B cell (primary cell): ENCODE measurements around the gene GLB1L2. TPM values are rescaled to one million over a fixed set of nuclear protein-coding genes. Genes with fewer than 3 reads are reported as not detected.

Experiments
- ATAC-seq: fragments of 200-7000 bp; cut with Tn5 transposase; one replicate; pipeline ENCODE4 v1.10.0; 2021; ENCODE audit warnings: low read depth, mild to moderate bottlenecking, moderate number of reproducible peaks, moderate library complexity
- CTCF ChIA-PET: fragments of 350-600 bp; sonication (Branson Sonifier 250); formaldehyde crosslinking; loops from one replicate; lab custom pipeline; 2021; ENCODE audit warnings: antibody characterized with exemption, inconsistent platforms; lab: Charles Lee
- POLR2A ChIA-PET: fragments of 350-600 bp; sonication (Branson Sonifier 250); formaldehyde crosslinking; loops from one replicate; lab custom pipeline; 2021; ENCODE audit warnings: antibody characterized with exemption; lab: Charles Lee
- DNase-seq: peaks from one replicate; pipeline ENCODE4 v3.0.0; 2013
- H2AFZ ChIP-seq: 2 replicates; pipeline ENCODE4 v1.6.1; 2012; ENCODE audit warnings: mild to moderate bottlenecking, low read depth, low read length; ENCODE audit not compliant: insufficient read depth, poor library complexity, severe bottlenecking
- H3K27ac ChIP-seq, 2 donors: 1 replicate in 1 of 2; 2 replicates in 1 of 2; pipeline ENCODE4 v1.5.1; 2012 to 2013; ENCODE audit warnings: low read length in 2 of 2, mild to moderate bottlenecking in 2 of 2, moderate library complexity in 1 of 2
- H3K27me3 ChIP-seq, 4 experiments: fragments of 200-600 bp in 1 of 4; sonication (generic) in 1 of 4; replicated peaks in 1 of 4; 1 replicate in 2 of 4; 2 replicates in 2 of 4; pipeline versions ENCODE4 v1.6.1 to v1.7.0; 2013 to 2016; ENCODE audit warnings: low read length in 3 of 4, mild to moderate bottlenecking in 2 of 4, mixed read lengths in 1 of 4, moderate library complexity in 1 of 4; ENCODE audit not compliant: insufficient read depth in 4 of 4, control insufficient read depth in 3 of 4; ENCODE audit errors: control extremely low read depth in 1 of 4
- H3K36me3 ChIP-seq, 2 experiments: replicated peaks in 1 of 2; 1 replicate in 1 of 2; 2 replicates in 1 of 2; pipeline versions ENCODE4 v1.6.1 to v1.7.1; 2013; ENCODE audit warnings: low read length in 1 of 2; ENCODE audit not compliant: insufficient read depth in 2 of 2, control insufficient read depth in 1 of 2; ENCODE audit errors: control extremely low read depth in 1 of 2, extremely low read depth in 1 of 2
- H3K4me1 ChIP-seq, 2 donors: fragments of 200-600 bp in 1 of 2; sonication (generic) in 1 of 2; 1 replicate in 1 of 2; 2 replicates in 1 of 2; pipeline versions ENCODE4 v1.5.1 to v1.6.1; 2013 to 2017; ENCODE audit warnings: low read length in 2 of 2; ENCODE audit not compliant: control insufficient read depth in 2 of 2, insufficient read depth in 2 of 2
- H3K4me2 ChIP-seq: replicated peaks from 2 replicates; pipeline ENCODE3; 2012; ENCODE audit warnings: mild to moderate bottlenecking, low read depth, low read length; ENCODE audit not compliant: poor library complexity, severe bottlenecking
- H3K4me3 ChIP-seq, 5 experiments: fragments of 200-600 bp in 1 of 5; sonication (generic) in 1 of 5; 1 replicate in 3 of 5; 2 replicates in 2 of 5; pipeline versions ENCODE4 v1.5.1 to v1.7.0; 2011 to 2016; ENCODE audit warnings: low read length in 4 of 5, mild to moderate bottlenecking in 4 of 5, low read depth in 2 of 5, control low read depth in 1 of 5, moderate library complexity in 1 of 5; ENCODE audit not compliant: insufficient read depth in 1 of 5; ENCODE audit errors: control extremely low read depth in 1 of 5, extremely low read depth in 1 of 5
- H3K79me2 ChIP-seq: fragments of 200-600 bp; sonication (generic); one replicate; pipeline ENCODE4 v1.6.0; 2016; ENCODE audit warnings: low read length; ENCODE audit not compliant: control insufficient read depth, insufficient read depth
- H3K9ac ChIP-seq: fragments of 200-600 bp; sonication (generic); 2 replicates; pipeline ENCODE4 v1.6.1; 2017; ENCODE audit warnings: mild to moderate bottlenecking, low read length, moderate library complexity
- H3K9me3 ChIP-seq, 3 donors: one replicate each; pipeline versions ENCODE4 v1.6.1 to v1.7.1; 2013; ENCODE audit warnings: low read length in 2 of 3; ENCODE audit not compliant: control insufficient read depth in 2 of 3, insufficient read depth in 1 of 3; ENCODE audit errors: control extremely low read depth in 1 of 3
- H4K20me1 ChIP-seq: 2 replicates; pipeline ENCODE4 v1.6.0; 2012; ENCODE audit warnings: mild to moderate bottlenecking, low read length; ENCODE audit not compliant: insufficient read depth, control insufficient read depth, poor library complexity, severe bottlenecking
- H3K27ac Mint-ChIP-seq: one replicate; pipeline ENCODE4 v1.8.0; 2021; ENCODE audit warnings: mixed read lengths
- H3K27me3 Mint-ChIP-seq: one replicate; pipeline ENCODE4 v1.8.0; 2021; ENCODE audit warnings: mixed read lengths
- H3K4me1 Mint-ChIP-seq: one replicate; pipeline ENCODE4 v1.8.0; 2021; ENCODE audit warnings: mixed read lengths
- H3K4me3 Mint-ChIP-seq: one replicate; pipeline ENCODE4 v1.8.0; 2021; ENCODE audit warnings: mixed read lengths
- H3K9me3 Mint-ChIP-seq: one replicate; pipeline ENCODE4 v1.8.0; 2022; ENCODE audit warnings: mixed read lengths; ENCODE audit not compliant: insufficient read depth
- EZH2 ChIP-seq: IDR thresholded peaks from 2 replicates; pipeline ENCODE4 v1.6.1; 2012; ENCODE audit warnings: borderline replicate concordance, low read depth, mild to moderate bottlenecking, moderate library complexity, low read length; ENCODE audit not compliant: insufficient read depth, poor library complexity, severe bottlenecking
- WGBS: methylation state at CpG from one replicate; pipeline ENCODE4 v1.1.5; 2013; ENCODE audit warnings: missing lambda C conversion rate; ENCODE audit not compliant: insufficient coverage; 5-methylcytosine and 5-hydroxymethylcytosine counted together
- intact Hi-C: fragments of 100-400 bp; cut with micrococcal nuclease; formaldehyde crosslinking; loops from one replicate; pipeline ENCODE4 v1.10.0; 2022
- polyA minus RNA-seq: library from RNA; depleted of rRNA, polyadenylated mRNA; stranded (reverse); fragments of >200 nt; gene quantifications from 2 replicates; pipeline ENCODE4 v1.2.3, GENCODE V29; 2012
- polyA plus RNA-seq: library from polyadenylated mRNA; depleted of rRNA; stranded (reverse); fragments of >200 nt; gene quantifications from 2 replicates; pipeline ENCODE4 v1.2.3, GENCODE V29; 2012
- total RNA-seq, 2 donors: library from RNA; stranded (reverse); fragments of 120-200 nt in 1 of 2; gene quantifications; 1 replicate in 1 of 2; 2 replicates in 1 of 2; pipeline versions ENCODE4 v1.2.3 to v1.2.4, GENCODE V29; 2013 to 2022
- TF ChIP-seq, protein P1 (sequence below): fragments of 200-600 bp; IDR thresholded peaks from one replicate; pipeline ENCODE4 v1.8.0; 2022; ENCODE audit warnings: antibody characterized with exemption, mild to moderate bottlenecking

The GLB1L2 gene
- total RNA-seq (0.36 and 0.44 TPM in 2 replicates), polyA plus RNA-seq (0.27 and 0.31 TPM in 2 replicates), polyA minus RNA-seq (0.64 and 0.69 TPM in 2 replicates)
- 0.12 TPM for total RNA-seq (2013)

- peak; percentile 92 for ATAC-seq
- peaks cover 58% of the 10 kb centered on the region for H3K27me3 Mint-ChIP-seq
- intact Hi-C loops, result loop anchor here (1.0 kb wide), 1 partner anchor 78 kb away; the partner anchor contains the start of genes ACAD8 and THYN1
- Histone ChIP-seq H3K4me3 (peak within 1 kb of the TSS; percentile 11 to 69 (median 53)), H3K9ac (peak within 1 kb of the TSS; percentile 70), H3K4me2 (peak within 1 kb of the TSS; percentile 92), H3K27ac (no peak within 1 kb of the TSS), H3K27me3 (peaks cover 2 to 39% (median 16%) of the 10 kb centered on the region in 4 experiments), H3K9me3 (peaks cover 0 to 4% (median 2%) of the 10 kb centered on the region in 3 donors), H3K4me1 (peaks cover 18 to 19% of the 10 kb centered on the region in 2 donors), H3K36me3 (no peaks in the 10 kb centered on the region), H3K79me2 (no peaks in the 10 kb centered on the region), H4K20me1 (no peaks in the 10 kb centered on the region), H2AFZ (peak within 1 kb of the TSS; percentile 81)
- TF ChIP-seq, protein P1, sequence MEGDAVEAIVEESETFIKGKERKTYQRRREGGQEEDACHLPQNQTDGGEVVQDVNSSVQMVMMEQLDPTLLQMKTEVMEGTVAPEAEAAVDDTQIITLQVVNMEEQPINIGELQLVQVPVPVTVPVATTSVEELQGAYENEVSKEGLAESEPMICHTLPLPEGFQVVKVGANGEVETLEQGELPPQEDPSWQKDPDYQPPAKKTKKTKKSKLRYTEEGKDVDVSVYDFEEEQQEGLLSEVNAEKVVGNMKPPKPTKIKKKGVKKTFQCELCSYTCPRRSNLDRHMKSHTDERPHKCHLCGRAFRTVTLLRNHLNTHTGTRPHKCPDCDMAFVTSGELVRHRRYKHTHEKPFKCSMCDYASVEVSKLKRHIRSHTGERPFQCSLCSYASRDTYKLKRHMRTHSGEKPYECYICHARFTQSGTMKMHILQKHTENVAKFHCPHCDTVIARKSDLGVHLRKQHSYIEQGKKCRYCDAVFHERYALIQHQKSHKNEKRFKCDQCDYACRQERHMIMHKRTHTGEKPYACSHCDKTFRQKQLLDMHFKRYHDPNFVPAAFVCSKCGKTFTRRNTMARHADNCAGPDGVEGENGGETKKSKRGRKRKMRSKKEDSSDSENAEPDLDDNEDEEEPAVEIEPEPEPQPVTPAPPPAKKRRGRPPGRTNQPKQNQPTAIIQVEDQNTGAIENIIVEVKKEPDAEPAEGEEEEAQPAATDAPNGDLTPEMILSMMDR, result no peak
- no peak for TF ChIP-seq EZH2
- peak; percentile 79 for DNase-seq
- H3K9me3 Mint-ChIP-seq, result peaks cover 2% of the 10 kb centered on the region
- peaks cover 14% of the 10 kb centered on the region for H3K4me1 Mint-ChIP-seq
- whole genome bisulfite sequencing, result 4% methylated on average over 57 of the region's 80 CpGs
- peak within 1 kb of the TSS; percentile 86 for H3K4me3 Mint-ChIP-seq
- peak within 1 kb of the TSS; percentile 32 for H3K27ac Mint-ChIP-seq
- CTCF ChIA-PET, result no interaction called here
- POLR2A ChIA-PET, result no interaction called here
These were observed at the start of gene GLB1L2 for GRCh38 chr11:134331354-134332188. Gene GLB1L2, plus strand, starts transcription at chr11:134331988. Its CDS starts 74 bp downstream, at chr11:134332062.
